HG03439 (cell line): Measurements from ENCODE around the gene SLC16A5.

Source experiments
- ATAC-seq: cut with Tn5 transposase; IDR thresholded peaks from one replicate; pipeline ENCODE4 v1.9.1; 2021; ENCODE audit warnings: mild to moderate bottlenecking, moderate library complexity; ENCODE audit not compliant: unreplicated experiment

The SLC16A5 gene

DNA sequence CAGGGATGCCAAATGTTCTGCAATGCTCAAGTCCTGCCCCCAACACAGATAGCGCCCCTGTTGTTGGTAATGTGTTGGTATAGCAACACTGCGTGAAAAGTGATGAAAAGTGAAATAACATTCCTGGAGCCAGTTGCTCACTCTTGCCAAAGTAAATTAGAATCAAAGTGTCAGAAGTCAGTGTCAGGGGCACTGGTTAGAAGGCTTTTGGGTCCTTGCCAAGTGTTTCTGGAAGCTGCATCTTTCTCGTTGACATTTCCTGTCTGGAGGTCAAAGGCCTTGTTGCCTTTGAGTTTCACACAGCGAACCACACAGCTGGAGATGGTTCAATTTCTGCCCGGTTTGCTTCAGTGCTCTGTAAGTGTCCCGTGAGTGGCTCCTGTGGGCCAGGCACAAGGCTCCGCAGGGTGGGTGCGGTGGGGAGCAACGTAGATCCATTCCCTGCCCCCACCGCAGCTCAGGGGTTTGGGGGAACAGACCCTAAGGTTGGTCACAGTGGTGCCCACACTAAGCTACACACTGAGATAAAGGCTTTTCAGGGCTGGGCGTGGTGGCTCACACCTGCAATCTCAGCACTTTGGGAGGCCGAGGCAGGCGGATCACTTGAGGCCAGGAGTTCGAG lies 3.6 kb upstream of the SLC16A5 start:
- no peak for ATAC-seq

DNA sequence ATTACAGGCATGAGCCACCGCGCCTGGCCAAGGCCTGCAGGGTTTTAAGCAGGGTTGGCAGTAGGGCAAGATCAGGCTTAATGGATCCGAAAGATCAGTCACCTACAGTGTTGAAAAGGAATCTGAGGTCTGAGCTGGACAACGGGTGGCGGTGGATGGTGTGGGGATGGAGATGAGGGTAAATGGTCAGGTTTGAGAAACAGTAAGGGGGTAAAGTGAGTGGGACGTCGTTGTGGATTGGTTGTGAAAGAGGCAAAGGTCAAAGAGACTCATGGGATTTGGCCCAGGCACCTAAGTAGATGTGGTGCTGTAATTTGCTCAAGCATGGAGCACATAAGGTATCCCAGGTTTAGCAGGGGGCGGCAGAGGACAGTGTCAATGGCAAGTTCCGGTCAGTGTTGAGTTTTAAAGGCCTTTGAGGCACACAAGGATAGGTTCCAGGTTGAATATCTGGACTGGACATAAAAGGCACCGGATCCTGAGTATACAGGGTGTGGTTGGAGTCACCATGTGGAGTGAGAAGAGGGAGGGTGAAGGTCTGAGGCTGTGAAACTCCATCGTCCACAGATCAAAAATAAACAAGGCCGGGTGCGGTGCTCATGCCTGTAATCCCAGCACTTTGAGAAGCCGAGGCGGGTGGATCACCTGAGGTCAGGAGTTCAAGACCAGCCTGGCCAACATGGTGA lies 1.1 kb upstream of the SLC16A5 start:
- ATAC-seq, result no peak

- no peak for ATAC-seq
These were observed 584 bp upstream of the SLC16A5 start for GRCh38 chr17:75087182-75087557.

DNA sequence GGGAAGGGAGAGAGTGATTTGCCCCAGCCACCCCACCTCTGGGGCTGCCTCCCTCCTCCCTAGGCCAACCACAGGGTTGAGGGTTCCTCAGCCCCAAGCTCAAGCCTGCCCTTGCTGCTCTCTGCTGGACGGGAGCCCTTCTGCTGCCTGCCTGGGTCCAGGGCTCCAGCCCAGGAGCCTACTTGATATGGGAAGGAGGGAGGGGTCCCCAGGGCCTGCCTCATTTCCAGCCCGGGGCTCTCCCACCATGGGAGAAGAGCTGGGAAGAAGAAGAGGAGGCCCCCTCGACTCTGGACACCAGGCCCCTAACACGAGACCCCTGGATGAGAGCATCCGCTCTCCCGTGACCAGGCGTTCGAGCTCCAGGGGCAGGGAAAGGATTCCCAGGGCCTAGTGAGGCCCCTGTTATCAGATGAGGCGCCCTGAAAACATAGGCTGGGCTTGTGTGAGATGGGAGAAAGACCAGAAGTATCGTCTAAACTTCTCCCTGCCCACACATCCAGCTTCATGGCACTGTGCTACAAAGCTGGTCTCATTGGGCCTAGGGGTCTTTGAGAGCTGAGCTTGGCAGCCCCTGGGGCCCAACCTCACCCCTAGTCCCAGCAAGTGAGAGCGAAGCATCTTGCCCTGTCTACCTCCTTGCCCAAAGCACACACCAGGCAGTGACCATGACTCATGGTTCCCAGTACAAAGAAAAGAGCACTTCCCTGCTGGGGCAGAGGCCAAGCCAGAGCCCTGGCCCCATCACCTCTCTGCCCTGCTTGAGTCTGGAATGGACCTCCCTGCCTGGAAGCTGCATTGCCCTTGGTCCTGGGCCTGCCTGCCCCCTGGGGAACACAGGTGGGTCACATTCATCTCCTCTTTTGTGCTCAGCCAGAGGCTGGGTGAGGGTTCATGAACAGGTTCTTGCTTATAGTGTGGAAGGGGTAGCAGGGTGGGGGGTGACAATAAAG lies 987 bp downstream of the SLC16A5 start:
- no peak for ATAC-seq

- no peak for ATAC-seq
These were observed 3.4 kb downstream of the SLC16A5 start for GRCh38 chr17:75090871-75091854.

- no peak for ATAC-seq
These were observed 4.1 kb downstream of the SLC16A5 start for GRCh38 chr17:75091855-75092327.

DNA sequence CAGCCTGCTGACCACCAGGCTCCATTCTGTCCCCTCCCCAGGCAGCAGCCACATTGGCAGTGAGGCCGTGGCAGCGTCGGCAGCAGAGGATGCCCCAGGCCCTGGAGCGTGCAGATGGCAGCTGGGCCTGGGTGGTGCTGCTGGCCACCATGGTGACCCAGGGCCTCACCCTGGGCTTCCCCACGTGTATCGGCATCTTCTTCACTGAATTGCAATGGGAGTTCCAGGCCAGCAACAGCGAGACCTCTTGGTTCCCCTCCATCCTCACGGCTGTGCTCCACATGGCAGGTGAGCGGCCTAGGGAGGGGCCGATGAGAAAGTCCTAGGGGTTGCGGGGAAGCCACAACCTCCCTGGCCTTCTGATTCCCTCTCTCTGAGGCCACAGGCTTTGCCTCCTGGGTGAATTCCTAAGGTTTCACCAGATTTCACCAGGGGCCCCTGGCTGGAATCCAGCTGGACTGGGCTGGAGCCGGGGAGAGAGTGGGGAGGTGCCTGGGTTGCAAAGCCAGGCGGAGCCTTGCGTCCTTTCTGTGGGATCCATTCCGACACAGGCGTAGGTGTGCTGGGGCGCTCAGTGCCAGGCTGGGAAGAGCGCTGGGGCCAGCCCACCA lies 5.9 kb downstream of the SLC16A5 start:
- ATAC-seq, result no peak

DNA sequence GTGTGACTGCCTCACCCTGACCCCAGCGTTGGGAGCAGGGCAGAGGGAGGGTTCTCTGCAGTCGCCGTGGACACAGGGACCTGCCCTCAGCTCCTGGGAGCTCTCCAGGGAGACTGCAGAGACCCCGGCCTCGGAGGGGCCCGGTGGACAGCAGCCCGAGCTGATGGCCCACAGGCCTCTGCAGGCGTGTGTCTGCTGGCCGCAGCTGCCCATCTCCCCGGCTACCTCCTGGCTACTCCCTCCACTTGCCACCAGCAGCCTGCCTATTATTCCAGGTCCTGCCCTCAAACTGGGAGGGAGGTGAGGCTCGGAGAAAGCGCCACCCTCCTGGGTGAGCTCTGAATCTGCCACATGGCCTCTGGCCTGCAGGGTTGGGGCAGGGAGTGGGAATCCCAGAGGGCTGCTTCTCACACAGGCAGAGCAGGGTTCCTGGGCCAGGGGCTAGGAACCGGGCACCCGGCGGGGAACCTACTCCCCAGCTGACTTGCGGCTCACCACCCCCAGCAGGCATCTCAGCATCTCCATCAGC lies 7.2 kb downstream of the SLC16A5 start:
- ATAC-seq, result no peak

GRCh38 chr17:75096082-75096625 lies 8.4 kb downstream of the SLC16A5 start:
- ATAC-seq, result no peak

GRCh38 chr17:75097865-75098264 lies 10.1 kb downstream of the SLC16A5 start:
- no peak for ATAC-seq

DNA sequence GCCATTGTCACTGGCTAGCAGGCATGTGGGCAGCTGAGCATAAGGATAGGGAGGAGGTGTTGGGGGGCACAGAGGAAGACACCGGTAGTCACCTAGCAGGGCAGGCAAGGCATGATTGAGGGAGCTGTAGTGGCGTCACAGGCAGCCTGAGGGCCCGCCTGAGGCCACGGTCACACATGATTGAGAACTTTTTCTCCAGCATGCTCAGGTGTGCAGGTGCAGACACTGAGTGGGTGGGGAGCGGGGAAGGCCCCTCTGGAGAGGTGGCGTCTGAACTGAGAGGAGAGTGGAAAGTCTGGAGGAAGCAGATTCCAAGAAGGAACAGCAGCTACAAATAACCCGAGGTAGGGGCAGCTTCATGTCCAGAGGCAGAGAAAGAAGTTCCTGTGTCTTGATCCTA lies 11.1 kb downstream of the SLC16A5 start:
- ATAC-seq, result no peak

DNA sequence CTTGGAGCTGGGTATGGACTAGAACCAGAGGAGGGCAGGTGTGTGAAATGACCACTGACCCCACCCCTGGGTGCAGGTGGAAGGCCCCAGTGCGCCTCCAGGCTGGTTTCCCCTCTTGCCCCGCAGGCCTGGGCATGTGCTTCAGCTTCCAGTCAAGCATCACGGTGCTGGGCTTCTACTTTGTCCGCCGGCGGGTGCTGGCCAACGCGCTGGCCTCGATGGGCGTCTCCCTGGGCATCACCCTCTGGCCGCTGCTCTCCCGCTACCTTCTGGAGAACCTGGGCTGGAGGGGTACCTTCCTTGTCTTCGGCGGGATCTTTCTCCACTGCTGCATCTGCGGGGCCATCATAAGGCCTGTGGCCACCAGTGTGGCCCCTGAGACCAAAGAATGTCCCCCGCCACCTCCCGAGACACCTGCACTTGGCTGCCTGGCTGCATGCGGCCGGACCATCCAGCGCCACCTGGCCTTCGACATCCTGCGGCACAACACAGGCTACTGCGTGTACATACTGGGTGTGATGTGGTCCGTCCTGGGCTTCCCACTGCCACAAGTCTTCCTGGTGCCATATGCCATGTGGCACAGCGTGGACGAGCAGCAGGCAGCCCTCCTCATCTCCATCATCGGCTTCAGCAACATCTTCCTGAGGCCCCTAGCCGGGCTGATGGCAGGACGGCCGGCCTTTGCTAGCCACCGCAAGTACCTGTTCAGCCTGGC lies 12.3 kb downstream of the SLC16A5 start:
- ATAC-seq, result no peak

GRCh38 chr17:75102385-75102821 lies 14.6 kb downstream of the SLC16A5 start:
- no peak for ATAC-seq

DNA sequence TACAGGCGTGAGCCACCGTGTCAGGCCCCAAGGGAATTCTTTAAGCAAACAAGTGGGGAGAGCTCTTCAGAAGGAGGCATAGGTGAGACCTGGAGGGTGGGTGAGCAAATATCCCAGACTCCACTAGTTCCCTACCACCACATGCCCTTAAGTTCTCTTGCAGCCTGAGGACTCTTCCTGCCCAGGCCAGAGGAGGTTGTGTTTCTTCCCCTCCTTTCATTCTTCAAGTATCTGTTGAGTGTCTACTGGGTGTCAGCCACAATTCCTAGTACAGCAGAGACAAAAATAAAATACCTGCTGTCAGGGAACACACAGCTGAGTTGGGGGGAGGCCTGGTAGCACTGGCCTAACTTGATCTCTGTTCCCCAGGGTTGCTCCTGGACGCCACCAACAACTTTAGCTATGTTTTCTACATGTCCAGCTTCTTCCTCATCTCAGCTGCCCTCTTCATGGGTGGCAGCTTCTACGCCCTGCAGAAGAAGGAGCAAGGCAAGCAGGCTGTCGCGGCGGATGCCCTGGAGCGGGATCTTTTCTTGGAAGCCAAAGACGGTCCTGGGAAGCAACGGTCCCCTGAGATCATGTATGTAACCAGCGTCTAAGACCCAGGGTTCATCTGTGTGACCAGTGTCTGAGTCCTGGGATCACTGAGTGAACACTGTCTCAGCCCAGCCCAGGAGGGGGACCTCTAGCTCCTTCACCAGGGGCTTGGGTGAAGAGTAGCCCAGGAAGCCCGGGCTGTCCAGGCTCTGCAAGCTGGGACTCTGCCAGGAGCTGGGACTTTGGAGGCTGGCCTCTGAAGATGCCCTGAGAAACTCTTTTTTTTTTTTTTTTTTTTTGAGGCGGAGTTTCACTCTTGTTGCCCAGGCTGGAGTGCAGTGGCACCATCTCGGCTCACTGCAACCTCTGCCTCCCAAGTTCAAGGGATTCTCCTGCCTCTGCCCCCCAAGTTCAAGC lies 16.1 kb downstream of the SLC16A5 start:
- ATAC-seq, result no peak

DNA sequence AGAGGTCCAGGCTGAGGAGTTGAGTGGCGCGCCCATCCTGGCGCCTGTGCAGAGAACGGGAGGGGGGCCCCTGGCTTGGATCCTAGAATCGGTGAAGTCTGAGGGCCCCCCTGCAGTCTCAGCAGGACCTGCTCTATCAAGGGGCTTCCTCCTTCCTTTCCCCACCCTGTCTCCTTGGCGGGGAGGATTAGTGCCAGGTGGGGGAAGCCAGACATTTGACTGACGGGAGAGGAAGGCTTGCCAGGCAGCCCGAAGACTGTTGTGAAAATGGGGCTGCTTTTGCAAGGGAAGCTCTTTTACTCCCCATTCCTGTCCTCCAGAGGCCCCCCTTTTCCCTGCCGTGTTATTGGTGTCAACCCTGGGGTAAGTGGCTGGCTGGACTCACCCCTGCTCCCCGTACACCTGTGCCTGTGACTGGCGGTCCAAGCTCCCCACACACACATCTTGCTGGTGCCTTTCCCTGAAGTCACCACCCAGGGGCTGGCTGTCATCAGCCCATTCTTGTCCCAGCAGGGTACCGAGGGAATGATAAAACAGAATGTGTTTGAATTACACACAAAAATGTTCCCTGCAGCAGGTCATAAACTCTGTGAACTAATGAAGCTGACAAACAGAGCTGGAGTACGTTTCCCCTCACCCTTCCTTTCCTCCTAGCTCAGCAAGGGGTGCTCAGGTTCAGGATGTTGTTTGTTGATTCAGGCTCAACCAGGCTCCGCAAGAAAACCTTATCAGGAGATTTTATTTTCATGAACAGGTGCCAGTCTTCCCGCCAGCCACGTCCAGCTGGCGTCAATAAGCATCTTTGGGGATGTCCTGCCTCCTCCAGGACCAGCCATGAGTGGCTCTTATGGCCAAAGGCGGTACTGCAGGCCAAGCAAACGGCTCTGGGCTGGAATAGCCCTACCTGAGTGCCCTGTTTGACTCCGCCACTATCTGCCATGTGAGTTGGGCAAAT lies 17.6 kb downstream of the SLC16A5 start:
- no peak for ATAC-seq

DNA sequence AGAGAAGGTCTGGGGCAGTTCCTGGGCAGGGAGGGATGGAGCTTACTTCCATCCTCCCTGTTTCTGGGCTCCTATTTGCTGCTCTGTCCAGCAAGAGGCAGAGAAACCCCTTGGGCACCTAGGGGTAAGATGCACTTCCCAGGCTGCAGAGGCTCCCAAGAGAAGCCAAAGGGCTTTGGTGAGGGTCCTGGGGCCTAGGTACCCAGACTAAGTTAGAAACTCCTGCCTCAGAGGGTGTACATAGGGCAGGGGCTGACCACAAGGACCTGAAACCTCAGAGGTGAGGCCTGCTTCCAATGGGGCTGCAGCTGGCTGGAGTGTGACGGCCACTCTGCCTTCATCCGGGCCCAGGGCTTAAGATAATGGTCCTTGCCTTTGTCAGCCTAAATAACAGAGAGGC lies 20.4 kb downstream of the SLC16A5 start:
- ATAC-seq, result no peak

GRCh38 chr17:75109046-75109406 lies 21.3 kb downstream of the SLC16A5 start:
- ATAC-seq, result no peak
